SU-DHL-6 (cell line): Measurements from ENCODE around the gene ZNF324.

Experiments
- CTCF ChIP-seq: fragments of 200-600 bp; sonication (generic); IDR thresholded peaks from one replicate; pipeline ENCODE4 v1.5.1; 2017; ENCODE audit warnings: antibody characterized with exemption, mild to moderate bottlenecking, low read length, moderate library complexity; ENCODE audit not compliant: insufficient read depth, poor library complexity, severe bottlenecking
- EZH2phosphoT487 ChIP-seq: fragments of 200-600 bp; sonication (generic), shearing (Covaris generic); conservative IDR thresholded peaks from 2 replicates; pipeline ENCODE4 v1.6.1; 2018; ENCODE audit warnings: mild to moderate bottlenecking, antibody characterized with exemption, low read length, moderate library complexity, mixed read lengths

- TF ChIP-seq CTCF (peak; percentile 95), EZH2phosphoT487 (no peak)
These were observed 47.0 kb downstream of the ZNF324 start for GRCh38 chr19:58513694-58514563.
